M059J (cell line): Measurements from ENCODE around the gene PAQR5. TPM values are rescaled to one million over a fixed set of nuclear protein-coding genes. Genes with fewer than 3 reads are reported as not detected.
A peak's percentile ranks its signal among the peaks of the same experiment; 100 is the strongest.
"Not testable (repeated sequence)": the region's sequence is repeated elsewhere in the genome, so short reads cannot be mapped to it uniquely, and the experiment has no call there.

Experiments
- DNase-seq: peaks from one replicate; pipeline ENCODE4 v3.0.0-alpha.2; 2012; ENCODE audit warnings: low read depth
- total RNA-seq: library from RNA; depleted of rRNA; stranded (reverse); fragments of >200 nt; shearing (Covaris generic); gene quantifications from 2 replicates; pipeline ENCODE4 v1.2.3, GENCODE V29; 2014

PAQR5 gene
- total RNA-seq, 1 experiment from 2014 or later: 3.5 TPM

DNA sequence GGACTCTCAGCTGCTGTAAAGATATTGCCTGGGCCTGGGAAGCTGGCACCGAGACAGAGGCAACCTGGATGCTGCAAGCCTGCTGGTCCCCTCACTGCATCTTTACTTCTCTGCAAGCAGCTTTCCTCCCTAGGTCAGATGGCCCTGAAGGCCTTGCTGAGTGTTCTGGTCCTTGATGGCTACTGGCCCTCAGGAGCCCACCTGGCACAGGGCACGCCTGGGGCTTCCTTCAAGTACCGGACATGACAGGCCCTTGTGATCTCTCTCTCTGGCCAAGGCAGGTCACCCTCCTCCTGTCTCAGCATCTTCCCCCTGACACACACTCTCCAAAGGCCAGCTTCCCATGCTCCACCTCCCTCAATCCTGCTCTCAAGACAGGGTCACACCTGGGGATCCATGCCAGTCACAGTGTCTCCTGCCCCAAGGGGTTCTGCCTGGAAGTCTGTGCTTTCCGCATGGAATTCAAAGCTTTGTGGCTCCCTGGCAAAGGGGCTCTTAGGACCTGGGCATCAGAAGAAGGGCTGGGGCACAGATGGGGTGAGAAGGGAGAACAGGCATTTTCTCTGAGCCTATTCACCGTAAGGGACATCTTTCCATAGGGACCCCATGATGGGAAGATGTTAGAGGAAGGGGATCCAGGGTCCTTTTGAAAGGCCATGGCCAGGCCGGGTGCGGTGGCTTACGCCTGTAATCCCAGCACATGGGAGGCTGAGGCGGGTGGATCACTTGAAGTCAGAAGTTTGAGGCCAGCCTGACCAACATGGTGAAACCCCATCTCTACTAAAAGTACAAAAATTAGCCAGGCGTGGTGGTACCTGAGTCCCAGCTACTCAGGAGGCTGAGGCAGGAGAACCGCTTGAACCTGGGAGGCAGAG lies 4.7 kb upstream of the PAQR5 start:
- no peak for DNase-seq

DNA sequence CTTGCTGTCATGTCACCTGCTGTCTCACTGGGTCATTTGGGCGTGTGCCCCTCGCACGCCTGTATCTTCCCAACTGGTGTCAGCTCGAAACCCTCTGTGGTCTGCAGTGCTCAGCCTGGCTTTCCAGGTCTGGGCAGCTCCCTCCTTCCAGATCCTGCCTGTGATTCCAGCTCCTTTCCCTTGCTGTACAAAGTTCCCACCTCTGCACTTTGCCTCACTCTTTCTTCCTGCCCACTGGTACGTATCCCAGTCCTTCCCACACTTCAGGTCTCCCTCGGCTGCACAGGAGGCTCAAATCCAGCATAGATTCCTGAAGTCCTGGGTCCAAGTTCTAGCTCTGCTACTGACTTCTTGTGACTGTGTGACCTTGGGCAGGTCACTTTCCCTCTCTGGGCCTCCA lies 2.1 kb upstream of the PAQR5 start:
- DNase-seq: no peak

DNA sequence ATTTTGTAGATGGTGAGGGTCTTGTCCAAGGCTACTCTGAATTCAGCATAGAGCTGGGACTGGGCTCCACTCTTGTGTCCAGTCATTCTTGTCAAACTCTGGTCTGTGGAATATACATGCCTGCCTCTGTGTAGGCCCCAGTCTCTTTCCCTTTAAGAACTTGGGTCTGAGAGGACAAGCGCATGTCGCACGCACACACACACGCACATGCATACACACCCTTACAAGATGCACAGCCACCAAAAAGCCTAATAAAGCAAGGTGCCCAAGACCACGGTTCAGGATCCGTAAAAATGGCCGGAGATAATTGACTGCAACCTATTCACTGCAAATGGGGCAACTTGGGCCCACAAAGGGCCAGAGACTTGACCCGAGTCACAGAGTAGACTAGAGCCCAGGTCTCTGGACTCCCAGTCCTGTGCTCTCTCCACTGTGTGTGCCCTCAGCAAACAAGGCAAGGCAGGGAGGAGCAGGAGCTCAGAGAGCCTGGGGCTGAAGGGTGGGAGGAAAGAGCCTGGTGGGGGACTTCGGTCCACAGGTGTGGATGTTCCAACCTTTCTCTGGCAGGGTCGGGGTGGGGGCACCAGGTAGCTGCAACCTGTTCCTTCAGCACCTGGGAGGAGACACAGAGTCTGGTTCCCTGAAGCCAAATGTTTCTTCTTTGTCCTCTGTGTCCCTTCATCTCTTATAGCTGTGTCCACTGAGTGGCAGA lies 914 bp upstream of the PAQR5 start:
- no peak for DNase-seq

DNA sequence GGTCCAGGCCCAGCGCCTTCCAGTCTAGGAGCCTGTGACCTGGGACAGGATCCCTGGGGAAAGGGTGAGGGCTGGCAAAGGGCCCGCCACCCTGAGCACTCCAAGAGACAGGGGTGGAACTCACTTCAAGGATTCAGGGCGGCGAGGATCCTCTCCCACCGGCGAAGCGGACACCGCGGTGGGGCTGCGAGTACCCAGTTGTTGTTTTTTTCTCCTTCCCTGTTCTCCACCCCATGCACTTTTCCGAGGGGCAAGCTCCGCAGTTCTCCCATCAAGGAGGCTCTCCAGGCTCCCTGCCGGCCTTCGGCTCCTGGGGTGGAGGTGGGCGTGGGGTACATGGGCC lies 387 bp upstream of the PAQR5 start:
- DNase-seq: no peak

DNA sequence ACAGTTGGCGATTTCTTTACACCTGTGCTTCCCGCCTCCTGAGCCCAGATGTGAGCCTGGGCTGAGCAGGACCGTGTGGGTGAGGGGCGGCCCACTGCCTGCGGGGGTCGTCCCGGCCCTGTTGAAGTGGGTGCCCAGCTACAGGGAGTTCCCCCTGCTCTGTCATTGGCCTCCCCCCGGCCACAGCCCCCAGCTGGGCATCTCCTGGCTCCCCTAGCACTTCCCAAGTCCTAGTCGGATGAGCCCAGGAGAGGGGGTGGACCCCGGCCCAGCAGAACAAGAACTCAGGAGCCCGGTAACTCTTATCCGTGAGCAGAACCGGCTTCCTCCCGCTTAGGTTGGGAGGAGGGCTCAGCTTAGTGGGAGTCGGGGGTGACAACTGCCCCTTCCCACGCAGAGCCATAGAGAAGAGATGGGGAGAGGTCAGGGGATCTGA lies 757 bp downstream of the PAQR5 start:
- no peak for DNase-seq

DNA sequence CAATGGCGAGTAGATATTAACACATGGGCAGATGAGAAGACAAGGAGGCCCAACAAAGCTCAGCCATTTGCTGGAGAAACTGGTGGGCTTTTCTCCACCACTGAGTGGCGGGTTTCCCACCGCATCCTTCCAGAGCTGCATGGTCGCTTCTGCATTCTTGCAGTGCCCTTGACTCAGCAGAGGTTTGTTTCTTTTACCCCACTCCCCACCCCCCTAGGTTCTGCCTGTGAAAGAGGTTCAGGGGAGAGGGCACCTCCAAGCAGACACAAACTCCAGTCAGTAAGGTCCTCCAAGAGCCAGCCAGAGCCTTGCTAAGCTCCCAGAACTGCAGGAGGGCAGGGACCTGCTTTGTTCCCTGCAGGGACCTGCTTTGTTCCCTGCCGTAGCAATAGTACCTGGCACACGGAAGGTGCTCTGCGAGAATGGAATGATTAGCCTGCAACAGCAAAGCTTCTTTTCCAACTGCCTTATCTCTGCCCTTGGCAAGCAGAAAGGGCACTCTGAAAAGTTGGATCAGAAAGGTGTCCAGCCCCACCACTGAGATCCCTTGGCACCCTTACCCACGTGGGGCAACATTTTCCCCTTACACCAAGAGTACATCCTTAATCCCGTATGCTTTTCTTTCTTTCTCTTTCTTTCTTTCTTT lies 1.4 kb downstream of the PAQR5 start:
- DNase-seq: no peak

DNA sequence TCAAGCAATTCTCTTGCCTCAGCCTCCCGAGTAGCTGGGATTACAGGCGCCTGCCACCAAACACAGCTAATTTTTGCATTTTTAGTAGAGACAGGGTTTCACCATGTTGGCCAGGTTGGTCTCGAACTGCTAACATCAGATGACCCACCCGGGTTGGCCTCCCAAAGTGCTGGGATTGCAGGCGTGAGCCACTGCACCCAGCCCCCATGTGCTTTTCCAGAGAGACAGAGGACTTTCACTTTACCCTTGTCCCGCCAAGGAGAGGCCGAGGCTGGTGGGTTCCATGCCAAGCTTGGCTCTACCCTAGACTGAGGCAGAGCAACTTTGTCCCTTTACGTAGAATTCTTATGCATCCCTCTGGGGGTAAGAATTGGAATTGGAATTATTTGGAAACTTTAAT lies 2.4 kb downstream of the PAQR5 start:
- DNase-seq: not testable (repeated sequence)

DNA sequence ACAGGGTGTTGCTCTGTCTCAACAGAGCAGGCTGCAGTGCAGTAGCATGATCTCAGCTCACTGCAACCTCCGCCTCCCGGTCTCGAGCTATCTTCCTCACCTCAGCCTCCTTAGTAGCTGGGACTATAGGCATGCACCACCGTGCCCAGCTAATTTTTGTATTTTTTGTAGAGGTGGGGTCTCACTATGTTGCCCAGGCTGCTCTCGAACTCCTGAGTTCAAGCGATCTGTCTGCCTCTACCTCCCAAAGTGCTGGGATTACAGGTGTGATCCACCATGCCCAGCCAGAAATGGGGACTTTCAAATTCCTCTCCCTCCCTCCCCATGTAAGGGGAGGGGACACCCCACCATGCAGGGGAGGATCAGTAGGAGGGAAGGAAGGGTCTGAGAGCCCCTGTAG lies 3.4 kb downstream of the PAQR5 start:
- not testable (repeated sequence) for DNase-seq

DNA sequence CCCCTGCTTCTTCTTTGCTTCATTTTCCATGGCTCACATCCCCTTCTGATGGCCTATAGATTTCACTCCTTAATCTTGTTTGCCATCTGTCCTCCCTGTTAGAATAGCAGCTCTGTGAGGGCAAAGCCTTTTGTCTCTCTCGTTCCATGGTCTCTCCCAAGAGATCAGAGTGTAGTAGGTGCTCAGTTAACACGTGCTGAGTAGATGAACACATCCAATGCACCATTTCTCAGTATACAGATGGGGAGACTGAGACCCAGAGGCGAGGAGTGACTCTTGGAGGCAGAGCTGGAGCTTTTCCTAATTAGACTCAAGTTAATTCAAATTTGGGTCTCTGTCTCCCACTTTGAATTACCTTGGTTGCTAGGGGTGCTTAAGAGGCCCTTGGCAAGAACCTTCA lies 4.2 kb downstream of the PAQR5 start:
- no peak for DNase-seq

DNA sequence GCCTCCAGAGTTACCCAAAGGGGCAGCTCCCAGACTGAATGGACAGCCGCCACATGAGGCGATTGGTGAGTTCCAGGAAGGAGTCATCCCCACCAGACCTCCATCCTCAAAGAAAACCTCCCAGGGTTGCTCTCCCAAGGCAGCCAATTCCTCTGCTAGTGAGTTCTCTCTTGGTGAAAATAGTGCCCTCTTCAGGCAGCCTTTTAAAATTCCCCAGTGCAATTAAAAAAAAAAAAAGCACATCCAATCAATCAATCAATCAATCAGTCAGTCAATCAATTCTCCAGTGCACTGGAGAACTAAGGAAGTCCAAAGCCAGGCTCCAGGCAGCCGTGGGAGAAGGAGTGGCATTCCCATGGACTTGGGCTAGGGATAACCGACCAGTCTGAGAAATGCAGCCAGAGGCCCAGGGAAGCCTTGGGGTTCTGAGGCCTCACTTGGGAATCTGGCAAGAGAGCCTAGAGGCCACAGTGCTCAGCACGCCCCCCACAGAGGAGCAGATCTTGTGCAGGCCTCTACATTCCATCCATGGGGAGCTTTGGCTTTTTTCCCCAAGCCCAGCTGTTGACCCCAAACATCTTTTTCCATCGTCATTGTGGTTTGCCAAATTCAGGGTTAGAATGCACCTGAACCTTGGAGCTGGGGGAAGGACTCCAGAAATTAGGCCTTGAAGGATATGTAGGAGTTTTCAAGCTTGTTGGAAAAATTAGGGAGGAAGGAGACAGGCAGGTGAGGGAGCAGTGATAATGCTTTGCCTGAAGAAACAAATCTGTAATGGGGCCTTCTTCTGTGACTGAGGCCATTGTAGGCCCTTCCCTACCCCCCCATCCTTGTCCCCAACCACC lies 4.8 kb downstream of the PAQR5 start:
- peak; percentile 29 for DNase-seq

DNA sequence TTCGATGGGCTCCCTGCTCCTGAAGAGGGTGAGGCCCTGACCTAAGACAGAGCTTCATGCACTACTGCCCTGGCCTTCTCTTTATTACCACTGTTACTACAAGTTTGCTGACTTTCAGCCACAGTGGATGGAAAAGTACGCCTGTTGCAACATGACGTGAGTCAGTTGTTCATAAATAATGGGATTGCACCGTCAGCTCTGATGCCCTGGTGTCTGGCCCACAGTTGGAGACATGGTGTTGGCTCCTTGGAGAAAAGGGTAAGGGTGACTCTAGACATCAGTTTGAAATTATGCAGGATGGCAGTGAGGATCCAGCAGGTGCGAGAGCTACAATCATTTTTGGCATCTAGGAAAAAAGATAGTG lies 5.5 kb downstream of the PAQR5 start:
- DNase-seq: peak; percentile 90

DNA sequence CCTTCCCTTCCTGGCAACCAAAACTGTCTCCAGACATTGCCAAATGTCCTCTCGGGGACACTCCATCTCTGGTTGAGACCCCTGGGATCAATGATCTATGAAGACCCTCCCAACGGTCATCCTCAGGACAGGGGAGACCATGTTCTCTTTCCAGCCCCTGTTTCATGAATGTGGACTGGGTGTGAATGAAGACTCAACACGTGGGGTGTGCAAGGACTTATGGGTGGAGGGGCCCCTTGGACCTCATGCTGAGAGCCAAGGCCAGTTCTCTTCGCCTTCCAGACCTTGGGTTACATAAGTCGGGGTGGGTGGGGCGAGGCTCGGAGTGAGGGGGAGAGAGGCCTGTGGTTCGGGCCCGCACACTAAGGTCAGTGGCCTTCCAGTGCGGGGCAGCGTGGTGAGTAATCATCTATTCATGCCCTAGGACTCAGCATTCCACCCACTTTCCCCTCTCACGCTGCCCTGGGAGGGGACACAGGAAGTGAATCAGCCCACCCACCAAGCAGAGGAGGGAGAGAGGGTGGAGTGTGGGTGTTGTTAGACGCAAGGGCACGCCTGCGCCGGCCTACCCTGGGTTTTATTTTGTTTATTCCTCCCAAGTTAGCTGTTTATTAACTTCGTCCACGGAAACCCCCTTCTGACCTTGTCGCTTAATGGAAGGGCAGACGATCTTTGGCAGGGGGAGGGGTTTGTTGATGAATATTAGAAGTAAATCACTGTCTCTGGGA lies 6.7 kb downstream of the PAQR5 start:
- DNase-seq: peak; percentile 97

DNA sequence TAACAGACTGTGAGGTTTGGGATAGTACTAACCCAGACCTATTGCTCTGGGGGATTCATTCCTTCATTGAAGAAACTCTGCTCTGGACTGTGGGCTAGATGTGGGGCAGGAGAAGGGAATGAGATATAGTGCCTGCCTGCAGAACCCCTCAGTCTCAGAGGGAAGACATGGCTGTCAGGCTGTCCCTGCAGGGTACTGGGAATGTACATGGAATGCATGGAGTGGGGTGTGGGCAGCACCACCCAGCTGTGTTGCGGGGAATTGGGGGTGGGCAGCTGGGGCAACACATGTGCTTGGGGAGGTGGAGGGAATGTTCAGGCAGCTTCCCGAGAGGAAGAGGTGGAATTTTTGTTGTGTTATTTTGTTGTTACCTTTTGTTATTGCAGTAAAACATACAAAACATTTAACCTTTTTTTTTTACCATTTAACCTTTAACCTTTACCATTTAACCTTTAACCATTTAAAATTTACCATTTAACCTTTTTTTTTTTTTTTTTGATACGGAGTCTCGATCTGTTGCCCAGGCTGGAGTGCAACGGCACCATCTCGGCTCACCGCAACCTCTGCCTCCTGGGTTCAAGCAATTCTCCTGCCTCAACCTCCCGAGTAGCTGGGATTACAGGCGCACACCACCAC lies 7.3 kb downstream of the PAQR5 start:
- no peak for DNase-seq

DNA sequence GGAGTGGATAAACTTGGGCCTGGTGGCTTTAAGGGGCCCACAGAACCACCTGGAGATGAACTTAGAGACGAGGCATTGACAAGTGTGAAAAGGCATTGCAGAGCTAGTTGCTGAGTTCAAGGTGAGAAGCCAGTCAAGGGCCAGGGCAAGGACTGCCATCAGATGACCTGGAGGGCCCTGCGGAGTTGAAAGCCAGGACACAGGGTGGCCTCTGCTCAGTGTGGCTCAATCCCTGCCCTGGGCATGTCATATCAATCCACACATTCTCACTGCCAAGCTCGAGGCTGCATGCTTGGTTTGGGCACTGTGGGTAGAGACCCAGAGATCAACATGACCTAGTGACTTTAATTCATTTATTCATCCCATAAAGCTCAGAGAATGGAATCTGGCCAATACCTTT lies 9.2 kb downstream of the PAQR5 start:
- no peak for DNase-seq

DNA sequence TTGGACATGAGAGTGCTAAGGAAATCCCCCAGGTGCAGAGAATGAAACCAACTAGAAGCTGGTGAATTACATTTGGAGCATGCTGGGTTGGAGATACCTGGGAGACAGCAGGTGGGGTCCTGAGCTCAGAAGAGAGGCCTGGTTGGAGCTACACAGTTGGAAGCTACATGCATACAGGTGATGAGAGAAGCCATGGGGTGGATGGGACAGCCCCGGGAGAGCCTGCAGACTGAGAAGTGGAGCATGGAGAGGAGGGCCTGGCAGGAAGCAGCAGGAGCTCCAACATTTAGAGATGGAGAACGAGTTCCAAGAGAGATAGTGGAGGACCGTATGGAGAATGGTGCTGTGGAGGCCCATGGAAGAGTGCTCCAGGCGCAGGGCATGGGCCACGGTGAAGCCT lies 10.2 kb downstream of the PAQR5 start:
- DNase-seq: no peak

DNA sequence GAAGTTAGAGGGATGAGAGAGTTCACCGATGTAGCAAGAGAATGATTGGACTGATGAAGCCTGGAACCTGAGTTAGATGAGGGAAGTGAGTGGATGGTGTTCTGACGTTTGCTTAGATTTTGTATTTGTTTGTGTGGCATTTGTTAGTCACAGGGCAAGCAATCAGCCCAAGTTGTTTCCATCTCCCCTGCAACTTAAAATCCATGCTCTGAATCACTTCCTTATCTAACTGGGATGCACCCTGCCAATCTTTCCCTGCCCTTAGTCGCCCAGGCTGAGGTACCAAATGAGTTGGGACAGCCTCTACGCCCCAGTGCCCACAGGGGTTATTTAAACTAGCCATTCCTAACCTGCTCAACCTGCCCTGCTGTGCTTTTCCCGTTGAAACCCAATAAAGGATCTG lies 12.6 kb downstream of the PAQR5 start:
- DNase-seq: peak; percentile 63

DNA sequence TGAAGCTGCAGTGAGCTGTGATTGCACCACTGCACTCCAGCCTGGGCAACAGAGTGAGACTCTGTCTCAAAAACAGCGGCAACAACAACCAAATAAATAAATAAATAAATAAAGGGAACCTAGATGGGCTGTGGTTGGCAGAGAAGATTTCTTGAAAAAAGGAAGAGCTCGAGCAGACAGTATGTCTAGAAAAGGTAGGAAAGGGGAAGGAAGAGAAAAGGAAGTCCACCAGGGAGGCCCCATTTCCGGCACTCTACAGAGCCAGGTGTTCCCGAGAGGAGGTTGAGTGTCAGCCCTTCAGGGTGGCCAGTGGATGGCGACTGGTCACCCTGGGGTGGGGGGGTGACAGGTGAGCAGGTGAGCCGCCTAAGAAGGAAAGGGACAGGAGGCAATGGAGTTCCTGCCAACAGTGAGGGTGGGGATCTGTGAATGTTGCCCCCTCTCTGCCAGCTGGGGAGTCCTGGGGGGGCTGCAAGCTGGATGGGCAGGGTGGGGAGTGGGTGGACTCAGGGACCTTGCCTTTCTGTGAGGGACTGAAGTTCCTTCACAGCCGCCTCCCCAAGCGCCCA lies 14.8 kb downstream of the PAQR5 start:
- no peak for DNase-seq

DNA sequence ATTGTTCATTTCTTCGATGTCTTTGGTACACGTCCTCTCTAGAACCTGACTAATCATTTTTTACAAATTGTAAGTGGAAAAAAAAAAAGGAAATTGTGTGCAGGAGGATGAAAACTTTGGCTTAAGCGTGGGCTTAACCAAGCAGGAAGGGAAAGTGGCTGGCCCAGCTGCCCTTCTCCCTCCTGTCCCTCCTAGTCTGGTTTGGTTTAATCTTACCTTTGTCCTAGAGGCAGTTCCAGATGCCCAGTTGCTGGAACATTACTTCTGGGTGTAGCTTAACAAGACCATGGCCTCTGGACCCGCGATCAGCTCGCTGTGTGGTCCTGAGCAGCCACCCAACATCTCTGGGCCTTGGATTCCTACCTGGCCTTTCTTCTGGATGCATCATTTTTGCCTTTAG lies 15.4 kb downstream of the PAQR5 start:
- no peak for DNase-seq

DNA sequence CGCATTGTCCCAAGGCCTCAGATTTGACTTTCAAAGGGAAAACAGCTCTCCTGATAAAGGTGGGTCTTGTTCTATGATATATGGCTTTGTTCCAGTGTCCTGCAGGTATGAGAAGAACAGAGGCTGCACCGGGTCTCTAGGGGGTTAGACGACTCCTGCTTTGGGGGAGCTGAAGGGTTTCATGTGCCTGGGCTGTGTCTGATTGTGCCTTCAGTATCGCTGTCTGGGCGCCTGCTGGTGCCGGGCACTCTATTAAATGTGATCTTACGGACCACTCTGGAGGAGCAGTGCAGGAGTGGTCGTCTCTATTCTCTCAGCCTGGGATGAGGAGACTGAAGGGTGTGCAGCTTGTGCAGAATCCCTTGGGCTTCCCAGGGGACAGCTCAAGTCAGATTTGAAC lies 16.0 kb downstream of the PAQR5 start:
- DNase-seq: no peak

DNA sequence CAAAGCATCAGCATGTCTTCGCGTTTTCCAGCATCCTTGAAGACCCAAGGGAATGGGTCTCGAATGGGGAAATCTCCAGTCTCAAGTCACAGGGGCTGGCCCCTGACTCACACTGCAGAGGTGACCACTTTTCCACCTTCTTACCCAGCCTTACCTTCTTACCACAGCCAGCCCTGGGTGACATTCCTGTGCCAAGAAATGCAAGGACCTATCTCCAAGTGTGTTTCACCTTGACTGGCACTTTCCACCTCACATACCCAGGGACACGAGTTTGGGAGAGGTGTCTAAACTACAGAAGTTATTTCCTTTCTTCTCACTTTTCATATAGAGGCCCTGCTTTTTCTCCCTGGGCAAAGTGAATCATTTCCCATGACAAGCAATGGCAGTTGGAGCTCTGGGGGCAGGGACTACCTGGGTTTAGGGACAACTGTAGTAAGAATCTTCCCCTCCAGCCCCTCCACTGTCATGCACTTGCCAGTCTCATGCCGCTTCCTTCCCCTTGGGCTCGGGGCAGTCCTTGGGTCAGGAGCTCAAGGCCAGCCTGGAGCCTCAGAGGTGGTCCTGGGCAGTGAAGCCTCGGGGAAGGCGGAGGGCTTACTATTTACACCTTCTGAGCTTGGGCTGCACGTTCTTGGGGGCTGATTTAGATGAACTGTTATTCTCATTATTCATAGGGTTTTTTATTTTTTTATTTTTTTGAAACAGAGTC lies 16.8 kb downstream of the PAQR5 start:
- no peak for DNase-seq
